ENCODE data around the gene MT1H.
"Not testable (repeated sequence)": the region's sequence is repeated elsewhere in the genome, so short reads cannot be mapped to it uniquely, and the experiment has no call there.

The MT1H gene

DNA sequence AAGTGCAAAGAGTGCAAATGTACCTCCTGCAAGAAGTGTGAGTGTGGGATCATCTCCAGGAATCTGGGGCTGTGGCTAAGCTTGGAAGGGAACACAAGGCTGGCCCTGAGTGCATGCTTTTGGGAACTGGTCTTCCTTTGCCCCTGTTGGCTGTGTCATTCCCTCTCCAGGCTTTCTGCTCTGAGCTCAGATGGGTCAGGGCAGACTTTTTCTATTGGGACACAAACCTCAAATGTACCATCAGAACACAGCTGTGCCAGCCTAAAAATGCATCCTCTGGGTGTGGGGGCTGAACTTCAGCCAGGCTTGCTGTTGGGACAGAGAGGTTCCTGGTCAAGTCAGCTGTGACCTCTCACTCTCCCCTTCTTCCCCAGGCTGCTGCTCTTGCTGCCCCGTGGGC is 17.0 kb upstream of the MT1H start:
- TF ChIP-seq, protein P1, sequence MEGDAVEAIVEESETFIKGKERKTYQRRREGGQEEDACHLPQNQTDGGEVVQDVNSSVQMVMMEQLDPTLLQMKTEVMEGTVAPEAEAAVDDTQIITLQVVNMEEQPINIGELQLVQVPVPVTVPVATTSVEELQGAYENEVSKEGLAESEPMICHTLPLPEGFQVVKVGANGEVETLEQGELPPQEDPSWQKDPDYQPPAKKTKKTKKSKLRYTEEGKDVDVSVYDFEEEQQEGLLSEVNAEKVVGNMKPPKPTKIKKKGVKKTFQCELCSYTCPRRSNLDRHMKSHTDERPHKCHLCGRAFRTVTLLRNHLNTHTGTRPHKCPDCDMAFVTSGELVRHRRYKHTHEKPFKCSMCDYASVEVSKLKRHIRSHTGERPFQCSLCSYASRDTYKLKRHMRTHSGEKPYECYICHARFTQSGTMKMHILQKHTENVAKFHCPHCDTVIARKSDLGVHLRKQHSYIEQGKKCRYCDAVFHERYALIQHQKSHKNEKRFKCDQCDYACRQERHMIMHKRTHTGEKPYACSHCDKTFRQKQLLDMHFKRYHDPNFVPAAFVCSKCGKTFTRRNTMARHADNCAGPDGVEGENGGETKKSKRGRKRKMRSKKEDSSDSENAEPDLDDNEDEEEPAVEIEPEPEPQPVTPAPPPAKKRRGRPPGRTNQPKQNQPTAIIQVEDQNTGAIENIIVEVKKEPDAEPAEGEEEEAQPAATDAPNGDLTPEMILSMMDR (IDR thresholded peaks at IDR 0.05; ENCODE audit: low read length, missing control alignments): no peak
- no peak for DNase-seq (ENCODE audit: low read depth)
- H3K4me3 ChIP-seq (replicated peaks; ENCODE audit: low read depth, low read length): no peak overlapping the region

DNA sequence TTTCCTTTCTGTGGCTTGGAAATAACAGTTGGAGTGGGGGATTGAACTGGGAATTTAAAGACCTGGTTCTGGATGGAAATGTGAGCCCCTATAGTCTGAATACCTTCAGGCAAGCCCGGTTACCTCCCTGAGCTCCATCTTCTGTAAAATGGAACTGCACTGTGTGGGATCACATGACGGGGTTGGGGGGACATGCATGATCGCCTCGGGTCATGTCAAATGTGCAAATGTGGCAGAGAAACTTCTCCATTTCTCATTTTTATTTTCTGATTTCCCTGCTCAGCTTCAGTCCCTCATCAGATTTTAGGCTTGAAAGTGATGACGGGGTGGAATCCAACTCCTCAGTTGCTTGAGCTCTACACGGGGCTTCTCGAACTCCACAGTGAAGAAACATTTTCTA is 16.4 kb upstream of the MT1H start:
- no peak overlapping the region for H3K4me3 ChIP-seq (replicated peaks; ENCODE audit: low read depth, low read length)
- TF ChIP-seq, protein P1 (IDR thresholded peaks at IDR 0.05; ENCODE audit: low read length, missing control alignments): no peak
- DNase-seq (ENCODE audit: low read depth): no peak

GRCh38 chr16:56657555-56658326 is 11.9 kb upstream of the MT1H start, which contains the start of gene MT1F:
MT1F (plus strand) TSS chr16:56657959; CDS start chr16:56658059, 100 bp downstream.
- peak; percentile 29 for DNase-seq (ENCODE audit: low read depth)
- TF ChIP-seq, protein P1 (IDR thresholded peaks at IDR 0.05; ENCODE audit: low read length, missing control alignments): no peak
- H3K4me3 ChIP-seq (replicated peaks; ENCODE audit: low read depth, low read length): peak within 1 kb of the TSS; percentile 48

DNA sequence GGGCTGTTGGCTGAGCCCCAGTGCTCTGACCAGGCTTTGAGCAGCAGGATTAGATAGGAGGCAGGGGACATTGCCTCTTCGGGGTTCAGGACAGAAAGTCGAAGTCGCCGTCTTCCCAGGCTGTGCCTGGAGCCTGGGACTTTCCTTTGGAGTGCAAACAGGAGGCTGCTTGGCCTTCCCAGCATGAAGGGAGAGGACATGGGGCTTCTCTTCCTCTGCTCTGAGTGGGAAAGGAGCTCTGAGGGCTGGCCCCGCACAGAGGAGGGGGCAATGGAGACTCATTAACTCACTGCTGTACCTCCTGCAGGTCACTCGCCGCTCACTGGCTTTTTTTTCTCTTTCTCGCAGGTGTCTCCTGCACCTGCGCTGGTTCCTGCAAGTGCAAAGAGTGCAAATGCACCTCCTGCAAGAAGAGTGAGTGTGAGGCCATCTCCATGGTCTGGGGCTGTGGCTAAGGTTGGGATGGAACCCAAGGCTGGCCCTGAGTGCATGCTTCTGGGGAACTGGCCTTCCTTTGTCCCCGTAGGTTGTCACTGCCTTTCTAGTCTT is 11.2 kb upstream of the MT1H start:
- peak overlapping the region; percentile 48 for H3K4me3 ChIP-seq (replicated peaks; ENCODE audit: low read depth, low read length)
- DNase-seq (ENCODE audit: low read depth): no peak
- TF ChIP-seq, protein P1 (IDR thresholded peaks at IDR 0.05; ENCODE audit: low read length, missing control alignments): no peak

GRCh38 chr16:56662357-56663354 is 7.0 kb upstream of the MT1H start:
- TF ChIP-seq, protein P1 (IDR thresholded peaks at IDR 0.05; ENCODE audit: low read length, missing control alignments): no peak
- no peak for DNase-seq (ENCODE audit: low read depth)
- H3K4me3 ChIP-seq (replicated peaks; ENCODE audit: low read depth, low read length): no peak overlapping the region

DNA sequence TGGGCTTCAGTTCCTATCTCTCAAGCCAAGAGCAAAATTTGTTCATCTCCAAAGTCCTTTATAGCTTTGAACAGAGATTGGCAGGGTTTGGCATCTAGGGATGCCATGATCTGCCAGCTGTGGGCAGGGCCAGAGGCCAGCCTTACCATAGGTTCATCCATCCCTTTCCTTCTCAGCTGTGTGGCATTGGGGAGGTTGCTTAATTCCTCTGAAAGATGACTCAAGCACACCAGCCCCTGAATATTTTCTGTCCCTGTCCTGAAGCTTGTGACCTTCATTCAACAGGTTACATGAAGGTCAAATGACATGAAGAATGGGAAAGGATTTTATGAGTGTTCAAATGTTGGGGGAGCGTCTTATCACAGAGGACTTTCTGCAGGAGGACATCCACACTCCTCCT is 5.1 kb upstream of the MT1H start:
- no peak for DNase-seq (ENCODE audit: low read depth)
- no peak overlapping the region for H3K4me3 ChIP-seq (replicated peaks; ENCODE audit: low read depth, low read length)
- TF ChIP-seq, protein P1 (IDR thresholded peaks at IDR 0.05; ENCODE audit: low read length, missing control alignments): no peak

DNA sequence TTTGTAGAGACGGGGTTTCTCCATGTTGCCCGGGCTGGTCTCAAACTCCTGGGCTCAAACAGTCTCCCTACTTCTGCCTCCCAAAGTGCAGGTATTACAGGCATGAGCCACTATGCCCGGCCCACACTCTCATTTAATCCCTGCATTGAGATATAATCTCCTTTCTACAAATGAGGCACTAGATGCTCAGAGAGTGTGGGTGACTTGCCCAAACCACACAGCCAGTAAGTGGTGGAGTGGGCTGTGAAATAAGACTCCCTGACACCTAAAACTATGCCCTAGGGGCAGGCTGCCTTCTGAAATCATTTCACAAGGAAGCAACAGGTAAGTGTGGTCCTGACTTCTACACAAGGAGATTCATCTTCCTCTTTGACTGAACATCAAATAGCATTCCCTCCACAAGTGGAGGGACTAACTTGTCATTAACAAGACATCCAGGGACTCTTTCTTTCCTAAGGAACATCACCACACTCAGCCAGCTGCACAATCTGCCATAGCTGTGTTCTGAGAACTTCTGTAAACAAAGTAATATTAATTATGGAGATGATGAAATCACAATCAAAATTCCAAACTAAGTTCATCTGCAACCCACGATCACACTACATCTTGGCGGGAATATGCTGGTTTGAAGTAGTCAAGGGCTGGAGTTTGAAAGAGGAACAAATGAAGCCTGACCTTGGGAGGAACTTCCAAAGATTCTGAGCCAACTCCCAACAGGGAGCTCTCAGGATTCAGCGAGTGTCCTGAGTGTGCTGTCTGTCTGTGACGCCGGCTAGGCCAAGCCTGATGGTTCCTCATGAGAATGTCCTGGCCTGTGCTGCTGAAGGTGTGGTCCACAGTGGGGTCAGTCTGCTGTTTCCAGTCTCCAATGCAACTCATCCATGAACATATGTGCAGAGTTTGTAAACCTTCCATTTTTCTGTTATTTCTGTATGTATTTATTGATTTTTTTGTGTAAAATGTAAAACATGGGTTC is 4.0 kb upstream of the MT1H start:
- not testable (repeated sequence) for H3K4me3 ChIP-seq (replicated peaks; ENCODE audit: low read depth, low read length); DNase-seq (ENCODE audit: low read depth)

Measured in fibroblast of pulmonary artery (primary cell).